Neural progenitor cell (in vitro differentiated cells): ENCODE measurements around the gene HNRNPAB.

Experiments
- EZH2 ChIP-seq: fragments of 200-600 bp; sonication (generic); IDR thresholded peaks from 2 replicates; pipeline ENCODE4 v1.6.1; 2017; ENCODE audit warnings: antibody characterized with exemption, mild to moderate bottlenecking, moderate library complexity
- TF ChIP-seq, protein P1 (sequence below): fragments of 200-600 bp; sonication (generic); IDR thresholded peaks from 2 replicates; pipeline ENCODE4 v1.5.1; 2017; ENCODE audit warnings: antibody characterized with exemption, mild to moderate bottlenecking

DNA sequence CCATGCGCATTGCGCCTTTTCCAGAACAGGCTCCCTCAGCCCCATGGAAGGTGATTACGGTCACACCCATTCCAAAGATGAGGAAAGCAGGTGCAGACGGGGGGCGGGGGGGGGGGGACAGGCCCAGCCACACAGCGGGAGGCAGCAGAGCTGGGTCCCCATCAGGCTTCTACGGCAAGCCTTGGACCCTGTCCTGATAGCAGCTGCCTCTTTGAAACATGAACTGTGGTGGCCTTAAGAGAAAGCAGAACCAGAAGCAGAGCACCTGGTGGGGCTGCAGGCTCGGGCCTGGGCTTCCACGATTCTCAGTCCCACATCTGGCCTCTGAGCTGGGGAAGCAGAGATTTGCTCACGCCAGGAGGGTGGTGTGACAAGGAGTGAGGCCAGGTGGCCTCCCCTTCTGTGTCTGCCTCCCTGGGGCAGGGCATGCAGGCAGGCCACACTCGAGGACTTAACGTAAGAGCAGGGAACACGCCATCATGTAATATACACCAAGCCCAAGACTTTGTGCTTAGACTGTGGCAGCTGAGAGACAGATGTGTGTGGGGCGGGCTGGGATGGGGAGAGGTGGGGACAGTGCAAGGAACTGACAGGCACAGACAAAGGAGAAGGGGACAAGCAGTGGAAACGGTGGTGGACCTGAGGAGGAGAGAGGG is 42.4 kb downstream of the HNRNPAB start:
- no peak for TF ChIP-seq EZH2
- TF ChIP-seq, protein P1, sequence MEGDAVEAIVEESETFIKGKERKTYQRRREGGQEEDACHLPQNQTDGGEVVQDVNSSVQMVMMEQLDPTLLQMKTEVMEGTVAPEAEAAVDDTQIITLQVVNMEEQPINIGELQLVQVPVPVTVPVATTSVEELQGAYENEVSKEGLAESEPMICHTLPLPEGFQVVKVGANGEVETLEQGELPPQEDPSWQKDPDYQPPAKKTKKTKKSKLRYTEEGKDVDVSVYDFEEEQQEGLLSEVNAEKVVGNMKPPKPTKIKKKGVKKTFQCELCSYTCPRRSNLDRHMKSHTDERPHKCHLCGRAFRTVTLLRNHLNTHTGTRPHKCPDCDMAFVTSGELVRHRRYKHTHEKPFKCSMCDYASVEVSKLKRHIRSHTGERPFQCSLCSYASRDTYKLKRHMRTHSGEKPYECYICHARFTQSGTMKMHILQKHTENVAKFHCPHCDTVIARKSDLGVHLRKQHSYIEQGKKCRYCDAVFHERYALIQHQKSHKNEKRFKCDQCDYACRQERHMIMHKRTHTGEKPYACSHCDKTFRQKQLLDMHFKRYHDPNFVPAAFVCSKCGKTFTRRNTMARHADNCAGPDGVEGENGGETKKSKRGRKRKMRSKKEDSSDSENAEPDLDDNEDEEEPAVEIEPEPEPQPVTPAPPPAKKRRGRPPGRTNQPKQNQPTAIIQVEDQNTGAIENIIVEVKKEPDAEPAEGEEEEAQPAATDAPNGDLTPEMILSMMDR = no peak
